Measurements from ENCODE around the gene ALG2.
"Not testable (repeated sequence)": the region's sequence is repeated elsewhere in the genome, so short reads cannot be mapped to it uniquely, and the experiment has no call there.

- not testable (repeated sequence) for TF ChIP-seq CTCF, EP300, POLR2AphosphoS5 (IDR thresholded peaks at IDR 0.05)
Measured at GRCh38 chr9:99196484-99196883, 25.3 kb downstream of the ALG2 start.

All from suprapubic skin (tissue), 4 donors.